GM12892 (cell line): ENCODE data around the gene FAM120AOS.

ENCODE experiments used
- POLR2A ChIP-seq: IDR thresholded peaks from 2 replicates; pipeline ENCODE4 v1.6.1; 2011; ENCODE audit warnings: low read depth, low read length, control low read depth
- POLR2AphosphoS5 ChIP-seq: IDR thresholded peaks from 2 replicates; pipeline ENCODE4 v1.6.1; 2011; ENCODE audit warnings: low read depth, low read length, control low read depth

DNA sequence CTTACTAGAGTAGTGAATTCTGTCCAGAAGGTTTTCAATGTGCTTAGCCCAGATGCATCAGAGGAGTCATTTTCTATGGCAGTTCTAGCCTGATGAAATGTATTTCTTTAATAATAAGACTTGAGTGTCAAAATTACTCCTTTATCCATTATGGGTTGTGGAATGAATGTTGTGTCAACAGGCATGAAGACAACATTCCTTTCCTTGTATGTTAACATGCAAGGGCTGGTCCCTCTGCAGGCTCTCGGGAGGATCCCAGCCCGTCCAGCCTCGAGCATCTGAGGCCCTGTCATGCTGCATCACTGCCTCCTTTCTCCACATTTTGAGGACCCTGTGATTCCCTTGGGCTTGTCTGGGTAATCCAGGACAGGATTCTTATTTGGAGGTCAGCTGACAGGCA, 42.9 kb upstream of the FAM120AOS start:
- TF ChIP-seq POLR2A (no peak), POLR2AphosphoS5 (no peak)
